SIG-M5 (cell line): ENCODE measurements around the gene APBA2.
"Not testable (repeated sequence)": the region's sequence is repeated elsewhere in the genome, so short reads cannot be mapped to it uniquely, and the experiment has no call there.

Experiments
- DNase-seq: peaks from one replicate; lab custom pipeline; 2025; lab: John Stamatoyannopoulos, UW

The APBA2 gene

GRCh38 chr15:28885630-28886430, at the start of gene APBA2:
APBA2 (plus strand) TSS chr15:28885974; CDS start chr15:29053885, 167,911 bp downstream.
- no peak for DNase-seq

DNA sequence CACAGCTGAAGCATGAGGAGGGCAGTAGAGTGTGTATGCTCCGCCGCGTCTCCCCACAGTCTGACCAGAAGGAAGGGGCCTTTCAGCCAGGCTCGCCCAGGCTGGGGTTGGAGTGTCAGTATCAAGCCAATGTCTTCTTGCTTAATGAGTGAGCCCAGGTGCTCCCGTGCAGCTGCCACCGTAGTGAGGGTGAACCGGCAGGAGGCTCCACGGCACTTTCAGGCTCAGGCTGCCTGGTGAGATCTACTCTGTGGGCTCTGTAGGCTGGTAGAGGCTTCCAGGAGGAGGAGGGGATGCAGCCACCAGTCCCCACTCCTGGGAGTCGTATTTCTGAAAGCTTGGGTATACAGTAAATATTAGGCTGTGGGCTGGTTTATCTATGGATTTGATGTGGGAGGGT, 45.5 kb upstream of the APBA2 start:
- not testable (repeated sequence) for DNase-seq

GRCh38 chr15:28842210-28842609, 43.6 kb upstream of the APBA2 start:
- DNase-seq = not testable (repeated sequence)

DNA sequence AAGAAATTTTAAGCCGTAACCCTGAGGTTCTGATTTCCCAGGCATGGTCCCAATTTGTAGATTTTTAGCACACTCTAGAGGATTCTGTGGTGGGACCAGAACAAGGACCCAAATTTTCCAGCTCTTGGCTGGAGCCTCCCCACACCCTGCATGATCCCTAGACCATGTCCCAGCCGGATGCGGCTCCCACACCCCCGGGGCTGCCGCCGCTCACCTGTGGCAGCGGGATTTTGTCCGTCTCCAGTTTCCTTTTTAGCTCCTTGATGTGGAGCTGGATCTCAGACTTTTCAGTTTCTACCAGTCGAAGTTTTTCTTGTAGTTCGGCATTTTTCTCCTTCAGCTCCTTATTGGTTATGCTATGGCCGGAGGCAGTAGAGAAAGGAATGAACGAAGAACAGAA, 42.3 kb upstream of the APBA2 start:
- not testable (repeated sequence) for DNase-seq

DNA sequence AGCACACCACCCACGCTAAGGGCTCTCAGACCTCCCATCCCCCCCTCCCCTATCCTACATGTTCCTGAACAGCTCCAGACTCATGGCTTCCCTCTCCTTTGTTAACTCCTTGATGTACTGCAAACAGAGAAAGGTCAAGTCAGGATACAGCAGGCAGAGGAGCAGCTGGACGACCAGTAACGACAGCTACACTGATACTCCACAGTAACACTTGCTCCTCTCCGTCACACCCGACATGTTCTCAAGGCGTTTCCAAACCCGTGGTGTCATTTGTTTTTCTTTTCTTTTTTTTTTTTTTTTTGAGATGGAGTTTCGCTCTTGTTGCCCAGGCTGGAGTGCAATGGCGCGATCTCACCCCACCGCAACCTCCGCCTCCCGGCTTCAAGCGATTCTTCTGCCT, 41.6 kb upstream of the APBA2 start:
- DNase-seq = not testable (repeated sequence)

DNA sequence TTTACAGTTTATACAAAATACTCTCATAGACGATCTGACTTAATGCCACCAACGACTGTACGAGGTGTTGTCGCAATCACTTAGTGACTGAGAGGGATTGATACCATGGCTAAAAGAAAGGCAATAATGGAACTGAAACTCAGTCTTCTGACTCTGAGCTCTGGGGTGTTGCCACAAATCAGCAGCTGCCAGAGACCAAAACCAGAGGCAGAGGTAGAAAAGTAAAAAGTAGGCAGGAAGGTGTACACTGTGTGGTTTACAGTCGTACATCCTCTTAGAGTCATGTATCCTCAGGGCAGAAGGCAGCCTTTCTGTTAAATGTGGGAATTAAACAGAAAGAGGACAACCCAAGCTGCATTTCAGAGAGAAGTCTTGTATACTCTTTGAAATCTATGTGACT, 38.5 kb upstream of the APBA2 start:
- not testable (repeated sequence) for DNase-seq

GRCh38 chr15:28847959-28848358, 37.8 kb upstream of the APBA2 start:
- DNase-seq = not testable (repeated sequence)

GRCh38 chr15:28848521-28848920, 37.3 kb upstream of the APBA2 start, which contains the start of gene GOLGA6L7:
GOLGA6L7 (minus strand) TSS chr15:28848644; CDS start chr15:28848549, 95 bp downstream.
- DNase-seq = not testable (repeated sequence)

- DNase-seq = not testable (repeated sequence)
Measured at GRCh38 chr15:28849271-28849670, 36.5 kb upstream of the APBA2 start.

GRCh38 chr15:28849766-28850165, 36.0 kb upstream of the APBA2 start:
- not testable (repeated sequence) for DNase-seq

GRCh38 chr15:28853654-28854053, 32.1 kb upstream of the APBA2 start:
- DNase-seq = not testable (repeated sequence)

GRCh38 chr15:28854578-28854977, 31.2 kb upstream of the APBA2 start:
- not testable (repeated sequence) for DNase-seq

DNA sequence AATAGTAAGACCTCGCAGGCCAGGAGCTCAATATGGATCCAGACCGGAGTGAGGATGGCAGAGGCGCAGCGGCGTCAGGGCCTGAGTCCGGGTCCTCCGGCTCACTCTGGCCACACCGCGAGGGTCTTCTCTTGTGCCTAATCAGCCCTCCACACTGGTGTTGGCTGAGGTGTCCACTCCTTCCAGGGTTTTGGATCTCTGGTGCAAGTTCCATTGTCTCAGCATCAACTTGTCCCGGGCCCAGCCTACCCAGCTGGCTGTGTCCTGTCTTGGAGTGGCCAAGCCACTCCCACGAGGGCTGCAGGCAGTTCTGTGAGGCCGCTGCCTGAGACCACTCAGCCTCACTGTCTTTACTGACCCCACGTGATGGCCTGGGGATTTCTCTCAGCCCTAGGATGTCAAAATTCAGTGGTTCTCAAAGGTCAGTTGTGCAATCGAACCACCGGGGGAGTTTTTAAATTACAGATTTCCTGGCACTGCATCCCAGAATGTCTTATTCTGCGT, 24.7 kb upstream of the APBA2 start:
- no peak for DNase-seq

DNA sequence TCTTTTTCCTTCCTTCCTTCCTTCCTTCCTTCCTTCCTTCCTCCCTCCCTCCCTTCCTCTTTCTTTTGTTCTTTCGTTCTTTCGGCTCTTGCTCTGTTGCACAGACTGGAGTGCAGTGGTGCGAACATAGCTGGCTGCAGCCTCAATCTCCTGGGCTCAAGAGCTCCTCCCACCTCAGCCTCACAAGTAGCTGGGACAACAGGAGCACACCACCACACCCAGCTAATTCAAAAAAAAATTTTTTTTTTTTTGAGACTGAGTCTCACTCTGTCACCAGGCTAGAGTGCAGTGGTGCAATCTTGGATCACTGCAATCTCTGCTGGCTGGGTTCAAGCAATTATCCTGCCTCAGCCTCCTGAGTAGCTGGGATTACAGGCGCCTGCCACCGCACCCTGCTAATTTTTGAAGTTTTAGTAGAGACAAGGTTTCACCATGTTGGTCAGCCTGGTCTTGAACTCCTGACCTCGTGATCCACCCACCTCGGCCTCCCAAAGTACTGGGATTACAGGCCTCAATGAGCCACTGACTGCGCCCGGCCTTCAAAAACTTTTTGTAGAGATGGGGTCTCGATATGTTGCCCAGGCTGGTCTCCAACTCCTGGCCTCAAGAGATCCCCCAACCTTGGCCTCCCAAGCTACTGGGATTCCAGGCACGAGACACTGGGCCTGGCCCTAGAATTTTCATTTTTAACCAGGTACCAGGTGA, 24.0 kb upstream of the APBA2 start:
- DNase-seq = not testable (repeated sequence)

DNA sequence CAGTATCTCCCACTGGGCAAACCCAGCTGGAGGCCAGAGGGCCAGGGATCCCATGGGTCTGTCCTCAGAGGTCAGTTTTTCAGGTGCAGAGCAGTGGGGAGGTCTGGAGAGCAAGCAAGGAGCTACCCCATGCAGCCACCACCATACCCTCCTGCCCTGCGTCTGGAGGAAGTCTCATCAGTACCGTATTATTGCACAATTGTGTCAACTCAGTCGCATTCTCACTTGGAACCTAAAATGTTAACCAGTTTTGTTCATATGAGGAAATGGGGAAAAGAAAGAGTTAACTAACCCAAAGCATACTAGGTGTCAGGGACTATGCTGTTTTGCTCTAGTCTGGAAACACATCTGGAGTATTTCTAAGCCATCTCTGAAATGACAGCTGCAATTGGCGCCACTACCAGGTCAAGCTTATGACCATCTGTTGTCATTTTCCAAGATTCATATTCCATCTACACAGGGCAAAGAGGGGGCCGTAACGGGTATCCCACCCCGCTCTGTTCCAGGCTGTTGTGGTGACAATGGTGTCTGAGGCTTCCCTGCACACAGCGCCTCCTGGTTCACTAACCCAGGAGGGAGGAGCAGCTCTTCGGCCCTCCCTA, 16.9 kb upstream of the APBA2 start:
- no peak for DNase-seq

DNA sequence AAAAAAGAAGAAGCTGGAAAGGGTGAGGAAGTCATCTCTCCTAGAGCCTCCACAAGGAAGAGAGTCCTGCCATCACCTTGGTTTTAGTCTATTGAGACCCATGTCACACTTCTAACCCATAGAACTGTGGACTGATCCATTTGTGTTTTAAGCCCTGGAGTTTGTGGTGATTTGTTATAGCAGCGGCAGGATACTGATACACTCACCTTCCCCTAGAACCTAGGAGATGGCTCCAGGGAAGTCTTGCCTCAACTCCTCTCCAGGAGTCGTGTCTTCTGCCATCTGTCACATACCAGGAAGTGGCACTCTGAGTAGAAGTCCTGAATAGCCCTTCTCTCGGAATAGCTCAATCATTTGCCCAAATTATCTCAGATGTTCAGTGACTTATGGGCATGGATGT, 14.6 kb upstream of the APBA2 start:
- no peak for DNase-seq

GRCh38 chr15:28873006-28873405, 12.8 kb upstream of the APBA2 start:
- no peak for DNase-seq

GRCh38 chr15:28873585-28874190, 12.1 kb upstream of the APBA2 start:
- DNase-seq = no peak

DNA sequence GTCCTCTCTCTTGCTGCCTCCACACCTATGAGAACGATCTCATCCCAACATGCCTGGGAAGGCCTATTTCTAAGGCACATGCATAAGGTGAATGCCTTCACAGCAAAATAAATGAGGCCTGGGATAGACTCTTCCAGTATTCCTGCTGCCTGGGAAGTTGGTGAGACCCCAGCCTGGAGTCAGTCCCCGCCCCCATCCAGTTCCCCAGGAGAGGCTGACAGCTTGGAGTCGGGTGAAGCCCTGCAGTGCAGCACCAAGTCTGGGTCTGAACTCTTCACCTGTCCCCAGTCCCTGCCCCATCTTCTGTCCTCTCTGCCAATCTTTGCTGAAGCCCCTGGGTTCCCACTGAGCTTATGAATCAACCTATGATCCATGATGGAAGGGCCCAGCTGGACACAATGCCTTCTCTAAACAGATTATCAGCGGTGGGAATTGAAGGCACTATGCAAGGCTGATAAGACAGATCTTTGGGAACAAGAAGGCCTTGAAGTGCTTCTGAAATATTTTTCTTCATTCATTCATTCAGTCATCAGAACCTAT, 10.2 kb upstream of the APBA2 start:
- no peak for DNase-seq

DNA sequence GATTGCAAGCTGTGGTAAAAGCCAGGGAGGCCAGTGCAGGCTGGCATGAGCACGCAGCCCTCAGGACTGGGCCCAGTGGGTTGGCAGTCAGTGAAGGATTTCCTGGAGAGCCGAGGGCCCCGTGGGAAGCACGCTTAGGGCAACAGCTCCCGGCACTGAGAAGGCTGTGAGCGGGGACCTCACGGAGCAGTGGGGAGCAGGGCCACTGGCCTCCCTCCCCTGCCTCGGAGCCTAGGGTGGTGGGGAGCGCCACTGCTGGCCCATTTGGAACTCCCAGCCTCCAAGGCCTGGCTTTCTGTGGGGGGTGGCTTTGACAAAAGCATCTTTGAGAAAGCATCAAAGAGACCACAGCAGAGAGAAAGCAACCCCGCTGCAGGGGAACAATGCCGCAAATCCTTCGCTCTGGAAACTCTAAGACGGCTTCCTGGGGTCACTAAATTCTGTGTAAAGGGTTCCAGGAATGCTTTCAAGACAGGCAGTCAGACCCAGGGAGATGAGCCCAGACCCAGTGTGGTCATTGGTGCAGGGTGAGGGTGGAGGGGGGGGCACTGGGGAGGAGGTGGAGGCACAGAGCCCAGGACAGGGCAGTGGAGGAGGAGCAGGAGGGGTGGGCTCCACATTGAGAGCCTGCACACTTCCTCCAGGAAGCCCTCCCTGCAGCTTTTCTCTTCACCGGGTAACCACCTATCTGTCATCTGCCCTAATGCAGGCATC, 9.5 kb upstream of the APBA2 start:
- DNase-seq = no peak

GRCh38 chr15:28876845-28877185, 9.0 kb upstream of the APBA2 start:
- no peak for DNase-seq
